ENCODE data around the gene PRR3. TPM values are rescaled to one million over a fixed set of nuclear protein-coding genes. Genes with fewer than 3 reads are reported as not detected.

The PRR3 gene
- total RNA-seq, 4 donors from 2014 or later = 5.0 to 10.4 (median 7.5) TPM

- TF ChIP-seq CTCF (IDR thresholded peaks at IDR 0.05) = no peak
- DNase-seq (ENCODE audit: low spot score) = no peak
- no peak for ATAC-seq (ENCODE audit: low FRiP score)
Measured at GRCh38 chr6:30598912-30599624, 42.0 kb downstream of the PRR3 start.

- DNase-seq (ENCODE audit: low spot score) (no peak), ATAC-seq (ENCODE audit: low FRiP score) (no peak)
- TF ChIP-seq CTCF (IDR thresholded peaks at IDR 0.05) = no peak
Measured at GRCh38 chr6:30599625-30600324, 42.7 kb downstream of the PRR3 start.

GRCh38 chr6:30600451-30600961 is 43.4 kb downstream of the PRR3 start:
- DNase-seq (ENCODE audit: low spot score) (no peak), ATAC-seq (ENCODE audit: low FRiP score) (no peak)
- TF ChIP-seq CTCF (IDR thresholded peaks at IDR 0.05) = no peak

GRCh38 chr6:30601436-30601814 is 44.3 kb downstream of the PRR3 start:
- DNase-seq (ENCODE audit: low spot score) (no peak), ATAC-seq (ENCODE audit: low FRiP score) (no peak)
- no peak for TF ChIP-seq CTCF (IDR thresholded peaks at IDR 0.05)

GRCh38 chr6:30601815-30602641 is 44.9 kb downstream of the PRR3 start:
- TF ChIP-seq CTCF (IDR thresholded peaks at IDR 0.05) = no peak
- ATAC-seq (ENCODE audit: low FRiP score) (no peak), DNase-seq (ENCODE audit: low spot score) (no peak)

- DNase-seq (ENCODE audit: low spot score) = no peak
Measured at GRCh38 chr6:30603961-30604360, 46.9 kb downstream of the PRR3 start.

More at GRCh38 chr6:30603961-30604360, 46.9 kb downstream of the PRR3 start:
- no peak for TF ChIP-seq CTCF (IDR thresholded peaks at IDR 0.05)
- no peak for ATAC-seq (ENCODE audit: low FRiP score)

Data from omental fat pad (tissue), 4 donors.